PFSK-1 (cell line): ENCODE measurements around the gene PYGO2.

Source experiments
- FOXP2 ChIP-seq: optimal IDR thresholded peaks from 2 replicates; pipeline ENCODE3; 2011; ENCODE audit warnings: borderline replicate concordance, control low read depth, inconsistent platforms; ENCODE audit not compliant: insufficient read depth; ENCODE audit errors: extremely low read length, extremely low read depth
- POLR2AphosphoS5 ChIP-seq: IDR thresholded peaks from 2 replicates; pipeline ENCODE4 v1.6.1; 2012; ENCODE audit warnings: low read depth, mild to moderate bottlenecking, control low read depth, low read length, moderate library complexity
- SIN3A ChIP-seq: IDR thresholded peaks from 2 replicates; pipeline ENCODE4 v1.6.1; 2012; ENCODE audit warnings: mild to moderate bottlenecking, low read length, moderate library complexity, borderline replicate concordance; ENCODE audit not compliant: insufficient read depth
- TAF1 ChIP-seq: IDR thresholded peaks from 2 replicates; pipeline ENCODE4 v1.6.1; 2012; ENCODE audit warnings: low read length, control low read depth, borderline replicate concordance; ENCODE audit not compliant: insufficient read depth
- TF ChIP-seq, protein P1 (sequence below), 2 experiments: IDR thresholded peaks; 2 replicates each; pipeline versions ENCODE4 v1.6.1 to v1.8.0; 2011 to 2012; ENCODE audit warnings: low read depth in 2 of 2, low read length in 2 of 2, control low read depth in 1 of 2, inconsistent platforms in 1 of 2, mild to moderate bottlenecking in 1 of 2, moderate library complexity in 1 of 2; ENCODE audit not compliant: insufficient read depth in 1 of 2

PYGO2 gene

DNA sequence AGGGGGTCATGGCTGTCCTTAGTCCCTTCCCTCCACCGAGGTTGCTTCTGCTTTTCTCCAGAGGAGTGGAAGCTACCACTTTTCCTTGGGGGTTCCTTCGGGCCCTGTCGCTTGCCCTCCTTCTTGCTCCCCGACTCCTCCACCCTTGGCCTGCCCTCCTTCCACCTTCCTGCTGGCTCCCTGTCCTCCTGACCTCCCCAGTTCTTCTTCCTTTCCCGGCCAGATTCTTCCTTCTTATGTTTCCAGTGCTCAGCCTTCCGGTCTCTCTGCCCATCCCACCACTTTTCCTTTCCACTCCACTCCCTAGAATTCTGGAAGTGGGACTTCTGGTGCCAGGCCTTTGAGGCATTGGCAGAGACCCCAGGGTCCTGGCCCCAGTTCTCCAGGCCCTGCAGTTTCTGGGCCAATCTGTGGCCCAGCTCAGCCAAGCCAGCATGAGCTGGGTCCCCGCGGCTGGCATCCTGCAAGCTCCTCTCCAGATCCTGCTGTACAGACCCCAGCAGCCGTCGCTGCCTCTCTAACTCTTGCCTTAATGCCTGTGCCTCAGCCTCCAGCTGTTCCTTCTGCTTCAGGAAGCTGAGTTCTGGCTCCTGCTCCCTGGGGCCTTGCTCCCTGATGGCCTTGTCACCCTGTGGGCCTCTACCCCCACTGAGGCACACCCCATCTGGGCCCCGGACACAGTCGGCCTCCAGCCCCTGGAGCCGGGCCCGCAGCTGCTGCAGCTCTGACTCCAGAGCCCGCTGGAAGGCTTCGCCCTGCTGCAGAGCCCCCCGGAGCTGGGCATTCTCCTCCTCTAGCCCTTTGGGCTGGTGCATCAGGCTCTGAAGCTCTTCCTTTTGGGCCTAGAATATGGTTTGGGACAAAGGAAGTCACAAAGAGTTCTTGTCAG is 15.4 kb downstream of the PYGO2 start:
- TF ChIP-seq, protein P1, sequence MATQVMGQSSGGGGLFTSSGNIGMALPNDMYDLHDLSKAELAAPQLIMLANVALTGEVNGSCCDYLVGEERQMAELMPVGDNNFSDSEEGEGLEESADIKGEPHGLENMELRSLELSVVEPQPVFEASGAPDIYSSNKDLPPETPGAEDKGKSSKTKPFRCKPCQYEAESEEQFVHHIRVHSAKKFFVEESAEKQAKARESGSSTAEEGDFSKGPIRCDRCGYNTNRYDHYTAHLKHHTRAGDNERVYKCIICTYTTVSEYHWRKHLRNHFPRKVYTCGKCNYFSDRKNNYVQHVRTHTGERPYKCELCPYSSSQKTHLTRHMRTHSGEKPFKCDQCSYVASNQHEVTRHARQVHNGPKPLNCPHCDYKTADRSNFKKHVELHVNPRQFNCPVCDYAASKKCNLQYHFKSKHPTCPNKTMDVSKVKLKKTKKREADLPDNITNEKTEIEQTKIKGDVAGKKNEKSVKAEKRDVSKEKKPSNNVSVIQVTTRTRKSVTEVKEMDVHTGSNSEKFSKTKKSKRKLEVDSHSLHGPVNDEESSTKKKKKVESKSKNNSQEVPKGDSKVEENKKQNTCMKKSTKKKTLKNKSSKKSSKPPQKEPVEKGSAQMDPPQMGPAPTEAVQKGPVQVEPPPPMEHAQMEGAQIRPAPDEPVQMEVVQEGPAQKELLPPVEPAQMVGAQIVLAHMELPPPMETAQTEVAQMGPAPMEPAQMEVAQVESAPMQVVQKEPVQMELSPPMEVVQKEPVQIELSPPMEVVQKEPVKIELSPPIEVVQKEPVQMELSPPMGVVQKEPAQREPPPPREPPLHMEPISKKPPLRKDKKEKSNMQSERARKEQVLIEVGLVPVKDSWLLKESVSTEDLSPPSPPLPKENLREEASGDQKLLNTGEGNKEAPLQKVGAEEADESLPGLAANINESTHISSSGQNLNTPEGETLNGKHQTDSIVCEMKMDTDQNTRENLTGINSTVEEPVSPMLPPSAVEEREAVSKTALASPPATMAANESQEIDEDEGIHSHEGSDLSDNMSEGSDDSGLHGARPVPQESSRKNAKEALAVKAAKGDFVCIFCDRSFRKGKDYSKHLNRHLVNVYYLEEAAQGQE (IDR thresholded peaks at IDR 0.05; ENCODE audit: insufficient read depth in 1 of 2, low read depth in 2 of 2, low read length in 2 of 2) = no peak
- TF ChIP-seq SIN3A (no peak), FOXP2 (no peak), POLR2AphosphoS5 (no peak), TAF1 (no peak)

DNA sequence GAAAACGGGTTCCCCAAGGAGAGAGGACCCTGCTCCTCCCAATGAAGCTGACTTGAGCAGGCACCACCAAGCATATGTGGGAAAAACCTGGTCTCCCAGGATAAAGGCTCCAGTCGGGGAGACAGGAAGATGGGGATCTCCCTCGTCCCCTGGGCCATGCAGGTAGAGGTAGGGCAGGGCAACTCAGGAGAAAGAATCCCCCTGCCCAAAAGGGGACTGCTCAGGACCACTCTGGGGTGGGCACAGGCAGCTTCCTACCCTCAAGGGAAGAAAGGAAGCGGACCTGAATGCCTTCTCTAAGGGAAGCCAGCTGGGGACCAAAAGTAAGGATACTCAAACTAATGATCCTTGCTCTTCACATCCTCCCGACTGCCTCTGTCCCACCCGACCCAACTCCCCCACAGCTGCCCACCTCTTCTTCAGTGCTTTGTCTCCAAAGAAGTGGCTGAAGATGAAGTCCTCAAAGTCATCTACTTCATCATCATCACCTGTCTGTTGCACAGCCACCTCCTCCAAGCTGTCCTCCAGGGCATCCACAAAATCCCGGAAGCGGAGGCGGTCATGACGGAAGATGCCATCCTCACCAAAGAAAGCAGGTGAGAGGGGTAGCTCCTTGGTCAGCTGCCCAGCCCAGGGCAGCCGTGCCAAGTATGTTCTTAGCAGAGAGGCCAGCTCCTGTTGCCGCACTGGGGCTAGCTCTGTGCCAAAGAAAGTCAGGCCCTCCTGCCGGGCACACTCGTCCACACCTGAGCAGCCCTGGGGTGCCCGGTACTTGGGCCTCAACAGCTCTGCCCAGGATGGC is 16.2 kb downstream of the PYGO2 start:
- TF ChIP-seq FOXP2 = no peak
- TF ChIP-seq SIN3A = no peak
- TF ChIP-seq, protein P1 (IDR thresholded peaks at IDR 0.05; ENCODE audit: insufficient read depth in 1 of 2, low read depth in 2 of 2, low read length in 2 of 2) = no peak
- no peak for TF ChIP-seq POLR2AphosphoS5
- no peak for TF ChIP-seq TAF1

DNA sequence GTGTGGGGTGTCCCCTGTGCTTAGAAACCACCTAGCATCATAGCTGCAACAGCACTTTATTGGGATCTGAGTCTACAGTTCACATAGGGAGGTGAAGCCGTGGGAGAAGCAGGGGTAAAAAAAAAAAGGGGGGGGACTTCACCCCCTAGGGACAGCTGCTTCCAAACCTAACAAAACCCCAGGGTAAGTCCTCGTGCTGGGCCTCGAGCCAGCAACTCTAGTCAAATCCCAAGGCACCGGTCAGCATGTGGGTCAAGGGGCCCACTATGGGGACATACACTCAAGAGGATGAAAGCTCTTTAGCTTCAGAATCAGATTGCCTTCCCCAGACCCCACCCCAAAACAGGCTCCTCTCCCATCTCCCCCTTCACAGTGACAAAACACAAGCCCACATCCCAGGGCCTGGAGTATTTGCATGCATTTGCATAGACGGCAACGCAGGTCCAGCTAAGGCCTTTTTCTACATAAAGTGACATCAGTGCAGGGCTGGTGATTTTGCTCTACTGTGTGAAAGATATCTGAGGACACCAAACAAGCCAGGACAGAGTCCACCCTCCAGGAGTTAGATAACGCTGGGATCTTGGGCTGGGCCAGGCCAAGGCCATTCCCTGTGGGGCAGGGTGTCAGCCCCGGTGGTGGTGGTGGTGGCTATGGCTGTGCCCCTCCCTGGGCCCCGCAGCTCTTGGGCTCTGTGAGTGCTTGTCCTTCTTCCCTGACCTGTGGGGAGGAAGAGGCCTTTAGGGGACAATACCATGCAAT is 17.0 kb downstream of the PYGO2 start:
- TF ChIP-seq FOXP2 (no peak), POLR2AphosphoS5 (no peak), TAF1 (no peak)

GRCh38 chr1:154943649-154944400 is 17.8 kb downstream of the PYGO2 start:
- no peak for TF ChIP-seq TAF1

GRCh38 chr1:154941333-154942013 is 20.1 kb downstream of the PYGO2 start:
- TF ChIP-seq, protein P1 (IDR thresholded peaks at IDR 0.05; ENCODE audit: insufficient read depth in 1 of 2, low read depth in 2 of 2, low read length in 2 of 2) = no peak
